Gastrocnemius medialis (tissue), 4 donors: ENCODE data around the gene AIDA. TPM values are rescaled to one million over a fixed set of nuclear protein-coding genes. Genes with fewer than 3 reads are reported as not detected.

Experiments used
- ATAC-seq, 2 donors: fragments of 150-250 bp; one replicate each; pipeline ENCODE4 v1.9.1; 2016
- DNase-seq, 2 donors: peaks; one replicate each; pipeline ENCODE4 v3.0.0-alpha.2; 2019
- H3K27ac ChIP-seq, 4 donors: fragments of 200-600 bp; sonication (generic); 1 replicate in 1 of 4; 2 replicates in 3 of 4; pipeline ENCODE4 v1.5.1; 2016 to 2018; ENCODE audit warnings: mild to moderate bottlenecking in 2 of 4, moderate library complexity in 1 of 4
- H3K27me3 ChIP-seq, 3 donors: fragments of 200-600 bp; sonication (generic) in 2 of 3; 1 replicate in 1 of 3; 2 replicates in 2 of 3; pipeline versions ENCODE4 v1.5.1 to v1.6.0; 2016 to 2019; ENCODE audit warnings: mild to moderate bottlenecking in 1 of 3, moderate library complexity in 1 of 3
- H3K36me3 ChIP-seq, 2 donors: fragments of 200-600 bp; sonication (generic) in 1 of 2; one replicate each; pipeline ENCODE4 v1.5.1; 2017 to 2018
- H3K4me1 ChIP-seq, 2 donors: fragments of 200-600 bp; sonication (generic) in 1 of 2; one replicate each; pipeline ENCODE4 v1.5.1; 2016 to 2017; ENCODE audit warnings: mild to moderate bottlenecking in 2 of 2
- H3K4me3 ChIP-seq, 4 donors: fragments of 200-600 bp; sonication (generic) in 3 of 4; 1 replicate in 1 of 4; 2 replicates in 3 of 4; pipeline ENCODE4 v1.5.1; 2016 to 2019; ENCODE audit warnings: mild to moderate bottlenecking in 2 of 4
- H3K9me3 ChIP-seq, 3 donors: fragments of 200-600 bp; sonication (generic) in 2 of 3; 1 replicate in 1 of 3; 2 replicates in 2 of 3; pipeline ENCODE4 v1.5.1; 2016 to 2019
- CTCF ChIP-seq, 5 experiments: fragments of 450-650 bp in 3 of 5; fragments of 200-600 bp in 2 of 5; sonication (generic) in 2 of 5; IDR thresholded peaks in 4 of 5; conservative IDR thresholded peaks in 1 of 5; 1 replicate in 4 of 5; 2 replicates in 1 of 5; pipeline ENCODE4 v1.5.1; 2016 to 2019; ENCODE audit warnings: antibody characterized with exemption in 5 of 5, mild to moderate bottlenecking in 3 of 5, moderate library complexity in 3 of 5
- POLR2A ChIP-seq, 2 donors: fragments of 450-650 bp; IDR thresholded peaks; one replicate each; pipeline ENCODE4 v1.6.1; 2017; ENCODE audit warnings: antibody characterized with exemption in 2 of 2, mild to moderate bottlenecking in 2 of 2, moderate library complexity in 2 of 2
- in situ Hi-C, 4 donors: fragments of 200-750 bp; cut with MboI; loops; one replicate each; pipeline versions ENCODE4 v1.15.0 to v1.8.0; 2017; ENCODE audit warnings: low sequenced_read_pairs in 4 of 4
- intact Hi-C: fragments of 100-400 bp; cut with DNase I; formaldehyde crosslinking; loops from one replicate; pipeline ENCODE4 v1.15.1; 2023; ENCODE audit warnings: low total_unique reads
- total RNA-seq, 4 donors: library from RNA; depleted of rRNA; stranded (reverse); fragments of >200 nt; gene quantifications; one replicate each; pipeline versions ENCODE4 v1.1.0 to v1.2.3, GENCODE V29; 2016

Gene AIDA
- total RNA-seq, 4 donors from 2014 or later: 19.6 to 32.8 (median 25.8) TPM

DNA sequence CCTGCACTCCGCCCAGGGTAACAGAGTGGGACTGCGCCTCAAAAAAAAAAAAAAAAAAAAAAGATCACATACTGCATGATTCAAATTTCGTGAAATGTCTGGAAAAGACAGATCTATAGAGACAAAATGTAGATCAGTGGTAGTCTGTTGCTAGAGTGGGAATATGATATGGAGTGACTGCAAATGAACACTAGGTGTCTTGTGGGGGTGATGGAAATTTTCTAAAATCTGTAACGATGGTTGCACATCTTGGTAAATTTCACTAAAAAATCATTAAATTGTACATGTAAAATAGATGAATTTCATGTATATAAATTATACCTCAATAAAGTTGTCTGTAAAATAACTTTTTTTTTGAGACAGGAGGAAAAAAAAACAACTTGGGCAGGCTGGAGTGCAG, 5.5 kb downstream of the AIDA start:
- Histone ChIP-seq H3K36me3 (peaks cover 3 to 10% of the 10 kb centered on the region in 2 donors), H3K9me3 (no peaks in the 10 kb centered on the region), H3K4me1 (peaks cover 16 to 35% of the 10 kb centered on the region in 2 donors), H3K4me3 (no peak overlapping the region), H3K27me3 (no peaks in the 10 kb centered on the region), H3K27ac (no peak overlapping the region)
- in situ Hi-C loops (no loop called here), intact Hi-C loops (no loop called here)
- TF ChIP-seq POLR2A (IDR thresholded peaks at IDR 0.05): no peak
- TF ChIP-seq CTCF (IDR thresholded peaks at IDR 0.05 in 4 of 5, conservative IDR thresholded peaks at IDR 0.05 in 1 of 5): no peak
- DNase-seq (no peak), ATAC-seq (no peak)

- H3K27ac ChIP-seq: no peak overlapping the region
- intact Hi-C loops: no loop called here
- no peaks in the 10 kb centered on the region for H3K9me3 ChIP-seq
Observed at GRCh38 chr1:222704260-222704659, 8.0 kb downstream of the AIDA start.

GRCh38 chr1:222702210-222702609, 10.1 kb downstream of the AIDA start:
- DNase-seq (no peak), ATAC-seq (no peak)
- intact Hi-C loops (no loop called here), in situ Hi-C loops (no loop called here)
- H3K9me3 ChIP-seq: no peaks in the 10 kb centered on the region
- no peak overlapping the region for H3K27ac ChIP-seq
- no peak overlapping the region for H3K4me3 ChIP-seq
- peaks cover 3 to 34% of the 10 kb centered on the region in 2 donors for H3K36me3 ChIP-seq
- H3K4me1 ChIP-seq: peaks cover 0 to 13% of the 10 kb centered on the region in 2 donors
- TF ChIP-seq POLR2A (IDR thresholded peaks at IDR 0.05) (no peak), CTCF (IDR thresholded peaks at IDR 0.05 in 4 of 5, conservative IDR thresholded peaks at IDR 0.05 in 1 of 5) (no peak)
- no peaks in the 10 kb centered on the region for H3K27me3 ChIP-seq

More at GRCh38 chr1:222704260-222704659, 8.0 kb downstream of the AIDA start:
- DNase-seq (no peak), ATAC-seq (no peak)
- no peak overlapping the region for H3K4me3 ChIP-seq
- peaks cover 3 to 34% of the 10 kb centered on the region in 2 donors for H3K36me3 ChIP-seq
- in situ Hi-C loops: no loop called here
- peaks cover 0 to 13% of the 10 kb centered on the region in 2 donors for H3K4me1 ChIP-seq
- TF ChIP-seq POLR2A (IDR thresholded peaks at IDR 0.05) (no peak), CTCF (IDR thresholded peaks at IDR 0.05 in 4 of 5, conservative IDR thresholded peaks at IDR 0.05 in 1 of 5) (no peak)
- H3K27me3 ChIP-seq: no peaks in the 10 kb centered on the region

DNA sequence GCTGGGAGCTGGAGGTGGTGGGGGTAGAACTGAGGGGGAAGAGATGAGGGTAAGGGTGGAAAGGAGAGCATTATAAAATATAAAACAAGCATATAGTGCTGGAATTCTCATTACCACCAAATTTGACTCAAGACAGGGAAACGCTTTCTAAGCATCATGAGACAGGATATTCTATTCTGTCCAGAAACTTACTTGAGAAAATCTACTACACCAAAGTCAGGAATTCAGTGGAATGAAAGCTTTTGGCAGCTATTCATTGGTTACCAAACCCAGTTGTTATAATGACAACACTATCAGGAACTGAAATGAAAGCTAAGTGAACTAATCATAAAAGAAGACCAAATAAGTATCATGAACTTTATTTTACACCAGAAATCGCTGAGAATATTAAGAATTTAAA, 14.5 kb downstream of the AIDA start:
- no peaks in the 10 kb centered on the region for H3K27me3 ChIP-seq
- no peak overlapping the region for H3K4me3 ChIP-seq
- peaks cover 3 to 40% of the 10 kb centered on the region in 2 donors for H3K36me3 ChIP-seq
- DNase-seq (no peak), ATAC-seq (no peak)
- in situ Hi-C loops: no loop called here
- no peak overlapping the region for H3K27ac ChIP-seq
- intact Hi-C loops: no loop called here
- no peaks in the 10 kb centered on the region for H3K9me3 ChIP-seq
- TF ChIP-seq CTCF (IDR thresholded peaks at IDR 0.05 in 4 of 5, conservative IDR thresholded peaks at IDR 0.05 in 1 of 5) (no peak), POLR2A (IDR thresholded peaks at IDR 0.05) (no peak)
- no peaks in the 10 kb centered on the region for H3K4me1 ChIP-seq

GRCh38 chr1:222697203-222697602, 15.1 kb downstream of the AIDA start:
- Histone ChIP-seq H3K27ac (no peak overlapping the region), H3K36me3 (peaks cover 0 to 39% of the 10 kb centered on the region in 2 donors), H3K4me1 (no peaks in the 10 kb centered on the region), H3K9me3 (no peaks in the 10 kb centered on the region), H3K4me3 (no peak overlapping the region), H3K27me3 (no peaks in the 10 kb centered on the region)
- ATAC-seq (no peak), DNase-seq (no peak)
- intact Hi-C loops: no loop called here
- TF ChIP-seq CTCF (IDR thresholded peaks at IDR 0.05 in 4 of 5, conservative IDR thresholded peaks at IDR 0.05 in 1 of 5) (no peak), POLR2A (IDR thresholded peaks at IDR 0.05) (no peak)
- in situ Hi-C loops: no loop called here
